Liver (tissue), 9 donors: Measurements from ENCODE around the gene SP4. TPM values are rescaled to one million over a fixed set of nuclear protein-coding genes. Genes with fewer than 3 reads are reported as not detected.

ENCODE experiments used
- DNase-seq: peaks from one replicate; pipeline ENCODE4 v3.0.0-alpha.2; 2017; ENCODE audit warnings: low spot score
- H3K27ac ChIP-seq, 2 donors: one replicate each; pipeline ENCODE4 v1.7.0; 2013; ENCODE audit warnings: inconsistent platforms in 2 of 2, low read length in 2 of 2, control low read depth in 1 of 2, low read depth in 1 of 2, mild to moderate bottlenecking in 1 of 2
- H3K27me3 ChIP-seq, 4 donors: one replicate each; pipeline versions ENCODE4 v1.6.1 to v1.7.0; 2013; ENCODE audit warnings: low read length in 3 of 4, inconsistent platforms in 1 of 4, mild to moderate bottlenecking in 1 of 4, moderate library complexity in 1 of 4; ENCODE audit not compliant: control insufficient read depth in 4 of 4, insufficient read depth in 4 of 4
- H3K36me3 ChIP-seq, 4 donors: one replicate each; pipeline versions ENCODE4 v1.6.1 to v1.7.0; 2013; ENCODE audit warnings: low read length in 3 of 4, mild to moderate bottlenecking in 3 of 4, low read depth in 1 of 4, moderate library complexity in 1 of 4; ENCODE audit not compliant: control insufficient read depth in 4 of 4, insufficient read depth in 3 of 4
- H3K4me1 ChIP-seq, 4 donors: one replicate each; pipeline versions ENCODE4 v1.6.1 to v1.7.0; 2013; ENCODE audit warnings: low read length in 3 of 4, mild to moderate bottlenecking in 3 of 4, moderate library complexity in 1 of 4; ENCODE audit not compliant: control insufficient read depth in 4 of 4, insufficient read depth in 4 of 4
- H3K4me3 ChIP-seq, 3 donors: one replicate each; pipeline versions ENCODE4 v1.6.1 to v1.7.0; 2013; ENCODE audit warnings: low read length in 3 of 3, control low read depth in 1 of 3, low read depth in 1 of 3, mild to moderate bottlenecking in 1 of 3
- H3K9ac ChIP-seq, 2 donors: one replicate each; pipeline ENCODE4 v1.7.0; 2013; ENCODE audit warnings: low read length in 2 of 2, mild to moderate bottlenecking in 2 of 2, moderate library complexity in 2 of 2, control low read depth in 1 of 2, low read depth in 1 of 2
- H3K9me3 ChIP-seq, 4 donors: one replicate each; pipeline versions ENCODE4 v1.6.1 to v1.7.0; 2013; ENCODE audit warnings: low read length in 3 of 4; ENCODE audit not compliant: control insufficient read depth in 4 of 4
- CTCF ChIP-seq: fragments of 150-350 bp; IDR thresholded peaks from 2 replicates; pipeline ENCODE4 v1.5.1; 2017; ENCODE audit warnings: improper control_type of control experiment, low read depth, low read length; ENCODE audit not compliant: missing input control
- FOXA2 ChIP-seq: IDR thresholded peaks from 2 replicates; pipeline ENCODE4 v1.6.1; 2016; ENCODE audit warnings: antibody characterized with exemption
- GABPA ChIP-seq, 2 donors: IDR thresholded peaks in 1 of 2; conservative IDR thresholded peaks in 1 of 2; 2 replicates each; pipeline ENCODE4 v1.6.1; 2016; ENCODE audit warnings: antibody characterized with exemption in 2 of 2, mild to moderate bottlenecking in 1 of 2, moderate library complexity in 1 of 2
- HNF4A ChIP-seq, 2 donors: conservative IDR thresholded peaks; 2 replicates each; pipeline ENCODE4 v1.6.1; 2016; ENCODE audit warnings: antibody characterized with exemption in 2 of 2, mild to moderate bottlenecking in 2 of 2
- HNF4G ChIP-seq: IDR thresholded peaks from 2 replicates; pipeline ENCODE4 v1.6.1; 2016; ENCODE audit warnings: antibody characterized with exemption
- JUND ChIP-seq, 2 donors: IDR thresholded peaks; 2 replicates each; pipeline ENCODE4 v1.6.1; 2016; ENCODE audit warnings: antibody characterized with exemption in 2 of 2
- MAX ChIP-seq: IDR thresholded peaks from 2 replicates; pipeline ENCODE4 v1.6.1; 2016; ENCODE audit warnings: antibody characterized with exemption
- RAD21 ChIP-seq, 2 donors: IDR thresholded peaks; 2 replicates each; pipeline ENCODE4 v1.6.1; 2016; ENCODE audit warnings: antibody characterized with exemption in 2 of 2, mild to moderate bottlenecking in 2 of 2
- REST ChIP-seq: IDR thresholded peaks from 2 replicates; pipeline ENCODE4 v1.6.1; 2016; ENCODE audit warnings: antibody characterized with exemption, mild to moderate bottlenecking
- RXRA ChIP-seq, 2 donors: IDR thresholded peaks; 2 replicates each; pipeline ENCODE4 v1.6.1; 2017 to 2018; ENCODE audit warnings: antibody characterized with exemption in 2 of 2, mild to moderate bottlenecking in 1 of 2
- SP1 ChIP-seq: IDR thresholded peaks from 2 replicates; pipeline ENCODE4 v1.6.1; 2018; ENCODE audit warnings: antibody characterized with exemption, mild to moderate bottlenecking
- YY1 ChIP-seq: IDR thresholded peaks from 2 replicates; pipeline ENCODE4 v1.6.1; 2016; ENCODE audit warnings: antibody characterized with exemption, mild to moderate bottlenecking
- ZBTB33 ChIP-seq: IDR thresholded peaks from 2 replicates; pipeline ENCODE4 v1.6.1; 2016; ENCODE audit warnings: antibody characterized with exemption
- WGBS: extraction: QIAGEN DNeasy Blood & Tissue Kit; methylation state at CpG from one replicate; pipeline ENCODE4 v1.1.7; 2013; 5-methylcytosine and 5-hydroxymethylcytosine counted together
- polyA plus RNA-seq, 2 donors: library from polyadenylated mRNA; stranded (reverse) in 1 of 2; unstranded in 1 of 2; fragments of 200-250 nt in 1 of 2; fragments of >200 nt in 1 of 2; fragmentation: Nextera tagmentation in 1 of 2; extraction: Ambion mirVana in 1 of 2; gene quantifications; one replicate each; pipeline versions ENCODE4 v1.2.1 to v1.2.3, GENCODE V29; 2013 to 2015
- total RNA-seq, 2 donors: library from RNA; depleted of rRNA; stranded (reverse); fragments of >200 nt; gene quantifications; one replicate each; pipeline ENCODE4 v1.2.3, GENCODE V29; 2014
- donor health status: healthy.
- donor health status: healthy.
- donor health status: healthy.
- donor health status: healthy.
- donor health status: healthy.

SP4 gene
- total and polyA plus RNA-seq, 4 donors: 0.61 to 13.2 (median 6.7) TPM

- no peak overlapping the region for H3K4me3 ChIP-seq
- H3K4me1 ChIP-seq: no peaks in the 10 kb centered on the region
- no peaks in the 10 kb centered on the region for H3K27me3 ChIP-seq
- H3K27ac ChIP-seq: no peak overlapping the region
- WGBS: 95% methylated on average over 5 of the region's 5 CpGs
- H3K9me3 ChIP-seq: no peaks in the 10 kb centered on the region
- TF ChIP-seq HNF4G (no peak), HNF4A (conservative IDR thresholded peaks at IDR 0.05) (no peak), MAX (no peak), CTCF (no peak)
- no peaks in the 10 kb centered on the region for H3K36me3 ChIP-seq
- no peak for DNase-seq
- no peak overlapping the region for H3K9ac ChIP-seq
These were observed 23.1 kb downstream of the SP4 start for GRCh38 chr7:21450941-21451340.

GRCh38 chr7:21454182-21454581 is 26.3 kb downstream of the SP4 start:
- no peak overlapping the region for H3K9ac ChIP-seq
- no peak for DNase-seq
- no peak overlapping the region for H3K27ac ChIP-seq
- no peaks in the 10 kb centered on the region for H3K27me3 ChIP-seq
- H3K4me3 ChIP-seq: no peak overlapping the region
- H3K4me1 ChIP-seq: no peaks in the 10 kb centered on the region
- H3K36me3 ChIP-seq: no peaks in the 10 kb centered on the region
- H3K9me3 ChIP-seq: no peaks in the 10 kb centered on the region
- TF ChIP-seq RXRA (IDR thresholded peaks at IDR 0.05): no peak
- no peak for TF ChIP-seq HNF4A (conservative IDR thresholded peaks at IDR 0.05)
- no peak for TF ChIP-seq REST

GRCh38 chr7:21454906-21455305 is 27.0 kb downstream of the SP4 start:
- no peak overlapping the region for H3K9ac ChIP-seq
- TF ChIP-seq CTCF (no peak), ZBTB33 (no peak), YY1 (no peak), FOXA2 (no peak), RXRA (IDR thresholded peaks at IDR 0.05) (no peak), SP1 (no peak), RAD21 (IDR thresholded peaks at IDR 0.05) (no peak), REST (no peak), HNF4A (conservative IDR thresholded peaks at IDR 0.05) (no peak), JUND (IDR thresholded peaks at IDR 0.05) (no peak), HNF4G (no peak), MAX (no peak), GABPA (IDR thresholded peaks at IDR 0.05 in 1 of 2, conservative IDR thresholded peaks at IDR 0.05 in 1 of 2) (no peak)
- H3K9me3 ChIP-seq: no peaks in the 10 kb centered on the region
- no peak overlapping the region for H3K27ac ChIP-seq
- WGBS: 92% methylated on average over 1 of the region's 1 CpG
- no peak for DNase-seq
- H3K27me3 ChIP-seq: no peaks in the 10 kb centered on the region
- H3K4me1 ChIP-seq: no peaks in the 10 kb centered on the region
- H3K36me3 ChIP-seq: no peaks in the 10 kb centered on the region
- no peak overlapping the region for H3K4me3 ChIP-seq
